Keratinocyte (primary cell): ENCODE data around the gene NXN. TPM values are rescaled to one million over a fixed set of nuclear protein-coding genes. Genes with fewer than 3 reads are reported as not detected.

ENCODE experiments used
- DNase-seq: peaks from one replicate; pipeline ENCODE4 v3.0.0-alpha.2; 2011; ENCODE audit warnings: low read depth, missing footprints, low spot score
- FAIRE-seq: peaks from 2 replicates; lab custom pipeline; 2011; peaks lifted over from hg19 to GRCh38; lab: Jason Lieb, UNC
- H2AFZ ChIP-seq: 2 replicates; pipeline ENCODE4 v1.6.0; 2012; ENCODE audit warnings: low read length, control low read depth, inconsistent platforms; ENCODE audit not compliant: control insufficient read depth
- H3K27ac ChIP-seq: 2 replicates; pipeline ENCODE4 v1.5.1; 2011; ENCODE audit warnings: low read length; ENCODE audit not compliant: control insufficient read depth, insufficient read depth
- H3K27me3 ChIP-seq: 3 replicates; pipeline ENCODE4 v1.6.0; 2011; ENCODE audit warnings: low read length; ENCODE audit not compliant: control insufficient read depth, insufficient read depth; ENCODE audit errors: extremely low read depth
- H3K36me3 ChIP-seq, 2 experiments: 2 replicates in 1 of 2; 3 replicates in 1 of 2; pipeline ENCODE4 v1.5.1; 2011; ENCODE audit warnings: low read length in 2 of 2, mild to moderate bottlenecking in 1 of 2; ENCODE audit not compliant: control insufficient read depth in 2 of 2, insufficient read depth in 2 of 2; ENCODE audit errors: extremely low read depth in 1 of 2
- H3K4me1 ChIP-seq: 3 replicates; pipeline ENCODE4 v1.5.1; 2011; ENCODE audit warnings: low read length; ENCODE audit not compliant: control insufficient read depth, insufficient read depth; ENCODE audit errors: extremely low read depth
- H3K4me2 ChIP-seq: 3 replicates; pipeline ENCODE4 v1.6.0; 2011; ENCODE audit warnings: low read depth, low read length; ENCODE audit not compliant: control insufficient read depth, insufficient read depth; ENCODE audit errors: extremely low read depth
- H3K4me3 ChIP-seq, 3 experiments: fragments of 200-600 bp in 1 of 3; sonication (generic) in 1 of 3; 2 replicates in 2 of 3; 3 replicates in 1 of 3; pipeline ENCODE4 v1.5.1; 2011 to 2016; ENCODE audit warnings: low read length in 3 of 3, mild to moderate bottlenecking in 3 of 3, control low read depth in 2 of 3, inconsistent platforms in 1 of 3, low read depth in 1 of 3, mixed read lengths in 1 of 3, mixed run types in 1 of 3, moderate library complexity in 1 of 3; ENCODE audit not compliant: control insufficient read depth in 2 of 3, insufficient read depth in 2 of 3; ENCODE audit errors: extremely low read depth in 1 of 3
- H3K79me2 ChIP-seq: 2 replicates; pipeline ENCODE4 v1.6.0; 2012; ENCODE audit warnings: low read length; ENCODE audit not compliant: control insufficient read depth, insufficient read depth
- H3K9ac ChIP-seq: 3 replicates; pipeline ENCODE4 v1.6.0; 2011; ENCODE audit warnings: low read length; ENCODE audit not compliant: control insufficient read depth, insufficient read depth; ENCODE audit errors: extremely low read depth
- H3K9me1 ChIP-seq: 3 replicates; pipeline ENCODE4 v1.6.0; 2011; ENCODE audit warnings: low read length; ENCODE audit not compliant: control insufficient read depth, insufficient read depth; ENCODE audit errors: extremely low read depth
- H3K9me3 ChIP-seq: 2 replicates; pipeline ENCODE4 v1.5.1; 2012; ENCODE audit warnings: low read depth, low read length; ENCODE audit not compliant: control insufficient read depth
- H4K20me1 ChIP-seq: 3 replicates; pipeline ENCODE4 v1.6.0; 2011; ENCODE audit warnings: low read length; ENCODE audit not compliant: control insufficient read depth, insufficient read depth; ENCODE audit errors: extremely low read depth
- CTCF ChIP-seq, 3 experiments: IDR thresholded peaks in 1 of 3; conservative IDR thresholded peaks in 1 of 3; optimal IDR thresholded peaks in 1 of 3; 2 replicates in 2 of 3; 3 replicates in 1 of 3; pipeline versions ENCODE3 to v1.5.1; 2011; ENCODE audit warnings: low read length in 3 of 3, mild to moderate bottlenecking in 3 of 3, moderate library complexity in 2 of 3, control low read depth in 1 of 3, inconsistent platforms in 1 of 3; ENCODE audit not compliant: insufficient read depth in 2 of 3; ENCODE audit errors: extremely low read depth in 1 of 3
- EZH2 ChIP-seq: IDR thresholded peaks from one replicate; pipeline ENCODE4 v1.6.1; 2012; ENCODE audit warnings: inconsistent platforms, mild to moderate bottlenecking, low read length, moderate library complexity
- dilution Hi-C: fragments of 300-500 bp; cut with MboI; formaldehyde crosslinking; loops from one replicate; pipeline ENCODE4 v1.7.0; 2020; ENCODE audit warnings: low sequenced_read_pairs; ENCODE audit not compliant: extremely low pct_ligation_motif_present
- polyA plus RNA-seq, 5 experiments: library from polyadenylated mRNA; depleted of rRNA in 3 of 5; stranded (reverse) in 3 of 5; stranded (forward) in 1 of 5; unstranded in 1 of 5; fragments of >200 nt; gene quantifications; 1 replicate in 1 of 5; 2 replicates in 3 of 5; 3 replicates in 1 of 5; pipeline versions ENCODE4 v1.2.1 to v1.2.3, GENCODE V29; 2011 to 2012; ENCODE audit warnings: missing spikeins in 2 of 5, low read depth in 1 of 5, low replicate concordance in 1 of 5

The NXN gene
- polyA plus RNA-seq, 1 donor (not counting 4 experiments of a cell fraction or from before 2014, with no cell fraction given): 94.4 TPM

- no peak overlapping the region for H3K4me2 ChIP-seq
- no peaks in the 10 kb centered on the region for H3K27me3 ChIP-seq
- TF ChIP-seq EZH2: no peak
- no peak for TF ChIP-seq CTCF (optimal IDR thresholded peaks at IDR 0.05 in 1 of 3, IDR thresholded peaks at IDR 0.05 in 1 of 3, conservative IDR thresholded peaks at IDR 0.05 in 1 of 3; ENCODE audit: extremely low read depth in 1 of 3, insufficient read depth in 2 of 3, low read length in 3 of 3)
- H3K9me3 ChIP-seq: no peaks in the 10 kb centered on the region
- H3K79me2 ChIP-seq: peaks cover 86% of the 10 kb centered on the region
- peaks cover 12% of the 10 kb centered on the region for H3K4me1 ChIP-seq
- DNase-seq (no peak), FAIRE-seq (no peak)
- H3K27ac ChIP-seq: peak overlapping the region; percentile 65
- peaks cover 0 to 10% of the 10 kb centered on the region in 2 experiments for H3K36me3 ChIP-seq
- peaks cover 3% of the 10 kb centered on the region for H3K9me1 ChIP-seq
- H4K20me1 ChIP-seq: peaks cover 32% of the 10 kb centered on the region
- dilution Hi-C loops: no loop called here
- no peak overlapping the region for H2AFZ ChIP-seq
- no peak overlapping the region for H3K9ac ChIP-seq
- no peak overlapping the region for H3K4me3 ChIP-seq
These were observed 21.6 kb downstream of the NXN start for GRCh38 chr17:957856-958421.

GRCh38 chr17:956905-957304 is 22.7 kb downstream of the NXN start:
- DNase-seq (peak; percentile 79), FAIRE-seq (peak; percentile 90)
- TF ChIP-seq EZH2: no peak
- TF ChIP-seq CTCF (optimal IDR thresholded peaks at IDR 0.05 in 1 of 3, IDR thresholded peaks at IDR 0.05 in 1 of 3, conservative IDR thresholded peaks at IDR 0.05 in 1 of 3; ENCODE audit: extremely low read depth in 1 of 3, insufficient read depth in 2 of 3, low read length in 3 of 3): peak in 1 of 3 experiments; percentile 15
- peaks cover 0 to 10% of the 10 kb centered on the region in 2 experiments for H3K36me3 ChIP-seq
- H4K20me1 ChIP-seq: peaks cover 27% of the 10 kb centered on the region
- H2AFZ ChIP-seq: no peak overlapping the region
- H3K27ac ChIP-seq: peak overlapping the region; percentile 65
- H3K4me1 ChIP-seq: peaks cover 12% of the 10 kb centered on the region
- peaks cover 3% of the 10 kb centered on the region for H3K9me1 ChIP-seq
- no peak overlapping the region for H3K4me3 ChIP-seq
- dilution Hi-C loops: no loop called here
- H3K27me3 ChIP-seq: no peaks in the 10 kb centered on the region
- peaks cover 85% of the 10 kb centered on the region for H3K79me2 ChIP-seq
- no peak overlapping the region for H3K4me2 ChIP-seq
- peak overlapping the region; percentile 45 for H3K9ac ChIP-seq
- H3K9me3 ChIP-seq: no peaks in the 10 kb centered on the region
